Fibroblast of the aortic adventitia (primary cell): ENCODE data around the gene SV2C. TPM values are rescaled to one million over a fixed set of nuclear protein-coding genes. Genes with fewer than 3 reads are reported as not detected.

Experiments used
- DNase-seq: peaks from one replicate; pipeline ENCODE4 v3.0.0-alpha.2; 2010; ENCODE audit warnings: low read depth
- H3K4me3 ChIP-seq: 2 replicates; pipeline ENCODE4 v1.5.1; 2011; ENCODE audit warnings: low read depth, mild to moderate bottlenecking, control low read depth, low read length, moderate library complexity
- CTCF ChIP-seq: IDR thresholded peaks from 2 replicates; pipeline ENCODE4 v1.5.1; 2011; ENCODE audit warnings: mild to moderate bottlenecking, low read length, control low read depth, inconsistent platforms; ENCODE audit not compliant: insufficient read depth
- small RNA-seq: library from RNA; depleted of rRNA; stranded (forward); fragments of <200 nt; gene quantifications from one replicate; pipeline ENCODE3, GENCODE V24; 2012
- total RNA-seq: library from RNA; depleted of rRNA; stranded (reverse); fragments of >200 nt; gene quantifications from 2 replicates; pipeline ENCODE4 v1.2.3, GENCODE V29; 2012; ENCODE audit warnings: low replicate concordance

SV2C gene
- total RNA-seq, 1 donor, result not detected

GRCh38 chr5:76399268-76399667 is 316.1 kb downstream of the SV2C start:
- no peak overlapping the region for H3K4me3 ChIP-seq
- no peak for TF ChIP-seq CTCF
- DNase-seq, result no peak

- no peak for DNase-seq
- no peak for TF ChIP-seq CTCF
- no peak overlapping the region for H3K4me3 ChIP-seq
Observed at GRCh38 chr5:76400466-76400865, 317.3 kb downstream of the SV2C start.

- no peak overlapping the region for H3K4me3 ChIP-seq
- no peak for DNase-seq
- TF ChIP-seq CTCF, result no peak
Observed at GRCh38 chr5:76401801-76402250, 318.6 kb downstream of the SV2C start.

GRCh38 chr5:76402251-76402885 is 319.2 kb downstream of the SV2C start:
- H3K4me3 ChIP-seq, result peak overlapping the region; percentile 64
- TF ChIP-seq CTCF, result no peak
- no peak for DNase-seq

GRCh38 chr5:76402886-76403765 is 319.9 kb downstream of the SV2C start, which contains the start of gene IQGAP2:
Gene IQGAP2, plus strand, starts transcription at chr5:76403285. Its CDS starts 261 bp downstream, at chr5:76403546.
- no peak for TF ChIP-seq CTCF
- peak; percentile 27 for DNase-seq

More at GRCh38 chr5:76402886-76403765, 319.9 kb downstream of the SV2C start, which contains the start of gene IQGAP2:
- H3K4me3 ChIP-seq, result peak within 1 kb of the TSS; percentile 64

Small RNA genes within 50 kb of the gene (small RNA-seq; reads per million reads assigned to genes)
- not detected for gene AC113404.2
- gene RNA5SP186, result not detected
